HG02763 (cell line): ENCODE data around the gene CDYL2.
"Not testable (repeated sequence)": the region's sequence is repeated elsewhere in the genome, so short reads cannot be mapped to it uniquely, and the experiment has no call there.

ENCODE experiments used
- ATAC-seq: cut with Tn5 transposase; IDR thresholded peaks from one replicate; pipeline ENCODE4 v1.9.1; 2021; ENCODE audit warnings: mild to moderate bottlenecking, moderate library complexity; ENCODE audit not compliant: unreplicated experiment

The CDYL2 gene, protein sequence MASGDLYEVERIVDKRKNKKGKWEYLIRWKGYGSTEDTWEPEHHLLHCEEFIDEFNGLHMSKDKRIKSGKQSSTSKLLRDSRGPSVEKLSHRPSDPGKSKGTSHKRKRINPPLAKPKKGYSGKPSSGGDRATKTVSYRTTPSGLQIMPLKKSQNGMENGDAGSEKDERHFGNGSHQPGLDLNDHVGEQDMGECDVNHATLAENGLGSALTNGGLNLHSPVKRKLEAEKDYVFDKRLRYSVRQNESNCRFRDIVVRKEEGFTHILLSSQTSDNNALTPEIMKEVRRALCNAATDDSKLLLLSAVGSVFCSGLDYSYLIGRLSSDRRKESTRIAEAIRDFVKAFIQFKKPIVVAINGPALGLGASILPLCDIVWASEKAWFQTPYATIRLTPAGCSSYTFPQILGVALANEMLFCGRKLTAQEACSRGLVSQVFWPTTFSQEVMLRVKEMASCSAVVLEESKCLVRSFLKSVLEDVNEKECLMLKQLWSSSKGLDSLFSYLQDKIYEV

GRCh38 chr16:80804526-80805383 is at the start of gene CDYL2:
TSS of gene CDYL2 (minus strand) at chr16:80804598. CDS start at chr16:80804173, 425 bp downstream.
- ATAC-seq, result peak; percentile 69

- ATAC-seq, result no peak
Measured at GRCh38 chr16:80852261-80852872, 48.0 kb upstream of the CDYL2 start.

- no peak for ATAC-seq
Measured at GRCh38 chr16:80851831-80852230, 47.4 kb upstream of the CDYL2 start.

- no peak for ATAC-seq
Measured at GRCh38 chr16:80850757-80851156, 46.4 kb upstream of the CDYL2 start.

DNA sequence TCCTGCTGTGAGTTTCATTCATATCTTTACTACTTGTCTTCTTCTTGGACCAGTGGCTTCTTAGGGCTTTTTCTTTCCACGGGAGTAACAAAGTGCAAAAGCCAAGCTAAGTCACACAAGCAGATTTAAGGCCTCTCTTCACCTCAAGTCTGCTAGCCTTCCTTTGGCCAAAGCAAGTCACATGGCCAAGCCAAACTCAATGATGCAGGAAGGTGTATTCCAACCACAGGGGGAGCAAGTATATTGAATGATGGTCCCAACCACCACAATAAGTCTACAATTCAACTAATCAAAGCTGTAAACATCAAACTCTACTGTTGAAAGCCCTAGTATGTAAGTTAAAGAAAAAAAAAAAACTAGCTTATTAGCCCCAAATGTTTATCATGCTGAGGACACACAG is 44.5 kb upstream of the CDYL2 start:
- no peak for ATAC-seq

DNA sequence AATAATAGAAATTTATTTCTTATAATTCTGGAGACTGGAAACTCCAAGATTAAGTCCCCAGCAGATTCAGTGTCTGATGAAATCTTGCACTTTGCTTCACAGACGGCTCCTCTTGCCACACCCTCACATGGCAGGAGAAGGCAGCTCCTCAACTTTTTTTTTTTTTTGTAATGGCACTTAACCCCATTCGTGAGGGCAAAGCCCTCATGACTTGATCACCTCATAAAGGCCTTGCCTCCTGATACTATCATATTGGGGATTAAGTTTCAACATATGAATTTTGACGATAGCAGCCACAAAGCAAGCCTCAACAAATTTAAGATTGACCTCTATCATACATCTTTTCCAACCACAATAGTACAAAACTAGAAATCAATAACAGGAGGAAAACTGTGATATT is 42.3 kb upstream of the CDYL2 start:
- no peak for ATAC-seq

DNA sequence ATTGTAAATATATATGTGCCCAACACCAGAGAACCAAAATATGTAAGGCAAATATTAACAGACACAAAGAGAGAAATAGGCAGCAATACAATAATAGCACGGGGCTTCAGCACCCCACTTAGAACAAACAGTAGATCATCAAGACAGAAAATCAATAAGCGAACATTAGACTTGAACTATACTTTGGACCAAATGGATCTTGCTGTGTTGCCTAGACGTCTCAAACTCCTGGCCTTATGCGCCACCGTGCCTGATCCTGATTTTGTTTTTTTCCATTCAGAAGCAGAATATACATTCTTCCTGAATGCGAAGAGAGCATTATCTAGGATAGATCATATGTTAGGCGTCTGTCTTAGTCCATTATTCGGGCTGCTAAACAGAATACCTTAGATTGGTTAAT is 41.9 kb upstream of the CDYL2 start:
- no peak for ATAC-seq

DNA sequence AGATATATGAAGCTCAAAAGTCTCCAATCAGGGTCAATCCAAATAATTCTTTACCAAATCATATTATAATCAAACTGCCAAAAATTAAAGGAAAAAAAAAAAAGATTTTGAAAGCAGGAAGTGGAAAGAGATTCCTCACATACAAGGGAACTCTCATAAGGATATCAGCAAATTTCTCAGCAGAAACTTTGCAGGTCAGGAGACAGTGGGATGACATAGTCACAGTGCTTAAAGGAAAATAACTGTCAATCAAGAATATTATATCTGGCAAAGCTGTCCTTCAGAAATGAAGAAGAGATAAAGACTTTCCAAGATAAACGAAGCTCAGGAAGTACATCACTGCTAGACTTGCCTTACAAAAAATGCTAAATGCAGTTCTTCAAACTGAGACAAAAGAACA is 40.0 kb upstream of the CDYL2 start:
- ATAC-seq, result no peak

DNA sequence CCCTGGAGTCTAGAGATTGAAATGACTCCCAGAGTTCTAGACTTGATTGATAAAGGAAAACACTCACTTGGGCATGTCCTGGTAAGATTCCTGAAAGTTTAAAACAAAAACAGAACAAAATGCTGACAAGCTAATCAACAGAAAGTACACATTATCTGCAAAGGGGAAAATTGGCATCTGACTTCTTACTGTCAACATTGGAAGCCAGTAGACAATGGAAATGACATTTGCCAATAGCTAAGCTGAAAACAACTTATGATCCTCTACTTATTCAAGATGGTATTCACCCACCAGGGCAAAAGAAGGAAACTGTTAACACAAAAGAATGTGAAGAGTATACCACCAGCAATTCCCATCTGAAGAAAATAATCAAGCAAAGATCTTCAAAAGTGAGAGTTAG is 36.8 kb upstream of the CDYL2 start:
- no peak for ATAC-seq

- no peak for ATAC-seq
Measured at GRCh38 chr16:80837533-80838147, 33.2 kb upstream of the CDYL2 start.

DNA sequence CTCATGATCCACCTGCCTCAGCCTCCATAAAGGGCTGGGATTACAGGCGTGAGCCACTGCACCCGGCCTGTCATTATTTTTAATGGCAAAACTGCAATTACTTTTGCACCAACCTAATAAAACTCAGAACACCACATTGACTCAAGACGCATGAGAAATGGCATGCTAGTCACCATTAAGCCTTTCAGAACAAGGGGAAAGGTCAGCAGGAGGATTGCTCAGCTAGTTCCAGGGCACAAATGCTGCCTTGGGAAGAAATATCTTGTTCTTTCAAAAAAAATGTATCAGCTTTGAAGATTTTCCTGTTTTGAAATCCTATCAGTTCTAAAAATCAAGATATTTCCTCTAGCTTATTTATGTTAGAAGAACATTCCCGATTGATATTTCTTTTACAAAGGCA is 32.4 kb upstream of the CDYL2 start:
- ATAC-seq, result no peak

GRCh38 chr16:80836202-80836601 is 31.8 kb upstream of the CDYL2 start:
- no peak for ATAC-seq

GRCh38 chr16:80831039-80831438 is 26.6 kb upstream of the CDYL2 start:
- ATAC-seq, result no peak

DNA sequence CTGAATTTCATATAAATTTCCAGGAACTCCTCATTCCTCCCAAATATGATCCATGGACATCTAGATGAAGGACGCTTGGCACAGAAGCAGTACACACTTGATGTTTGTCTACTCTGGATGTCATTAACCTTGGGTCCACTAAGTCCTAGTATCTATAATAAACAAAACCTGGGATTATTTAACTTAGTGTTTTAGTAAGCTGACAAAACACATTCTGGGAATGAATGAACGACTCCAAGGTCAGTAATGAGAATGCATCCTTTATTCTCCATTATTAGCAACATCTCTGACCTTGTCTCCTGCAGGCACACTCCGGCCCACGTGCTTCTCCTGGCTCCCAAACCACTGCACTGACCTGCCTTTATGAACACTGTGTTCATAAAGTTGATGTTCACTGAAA is 24.1 kb upstream of the CDYL2 start:
- ATAC-seq, result no peak

DNA sequence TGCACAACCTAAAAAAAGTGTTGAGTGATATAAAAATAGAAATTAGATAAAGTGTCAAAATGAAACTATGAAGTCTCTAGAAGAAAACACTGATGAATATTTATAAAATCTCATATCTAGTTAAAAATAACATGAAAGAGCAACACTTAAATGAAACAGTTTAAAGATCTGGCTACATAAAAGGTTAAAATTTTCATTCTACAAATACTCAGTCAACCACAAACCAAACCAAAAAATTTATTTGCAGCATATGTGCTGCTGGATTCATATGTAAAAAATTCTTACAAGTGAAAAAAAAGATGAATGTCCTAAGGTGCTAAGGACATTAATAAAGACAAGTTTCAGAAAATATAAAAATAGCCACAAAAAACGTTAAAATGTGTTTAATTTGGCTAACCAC is 22.6 kb upstream of the CDYL2 start:
- no peak for ATAC-seq

GRCh38 chr16:80825365-80825758 is 21.0 kb upstream of the CDYL2 start:
- ATAC-seq, result no peak

DNA sequence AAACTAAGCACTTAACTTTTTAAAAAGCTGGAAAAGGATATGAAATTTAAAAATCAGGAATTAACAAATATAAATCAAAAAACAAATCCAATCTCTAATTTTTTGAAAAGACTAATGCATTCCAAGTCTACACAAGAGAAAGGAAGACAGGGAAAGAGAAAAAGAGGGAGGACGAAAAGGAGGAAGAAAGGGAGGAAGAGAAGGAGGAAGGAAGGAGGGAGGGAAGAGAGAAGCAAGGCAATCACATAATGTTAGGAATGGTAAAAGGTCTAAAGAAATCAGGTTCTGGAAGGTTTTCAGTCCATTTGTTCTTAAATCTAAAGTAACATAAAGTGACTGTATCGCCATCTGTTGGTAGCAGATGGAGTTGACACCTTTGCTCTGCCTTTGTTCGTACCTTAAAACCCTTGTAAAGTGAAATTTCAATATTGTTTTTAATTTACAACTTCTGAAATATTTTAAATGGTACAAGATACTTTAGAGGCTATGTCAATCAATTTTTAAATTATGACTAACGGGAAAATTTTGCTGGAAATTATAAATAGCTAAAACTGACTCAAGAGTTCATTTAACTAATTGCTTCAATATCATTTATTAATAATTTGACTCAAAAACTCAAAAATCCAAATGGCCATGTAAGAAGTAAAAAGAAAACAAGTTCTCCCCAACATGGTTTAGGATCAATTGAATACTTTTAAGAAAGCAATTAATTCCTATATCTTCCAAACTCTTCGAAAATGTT is 20.4 kb upstream of the CDYL2 start:
- no peak for ATAC-seq

DNA sequence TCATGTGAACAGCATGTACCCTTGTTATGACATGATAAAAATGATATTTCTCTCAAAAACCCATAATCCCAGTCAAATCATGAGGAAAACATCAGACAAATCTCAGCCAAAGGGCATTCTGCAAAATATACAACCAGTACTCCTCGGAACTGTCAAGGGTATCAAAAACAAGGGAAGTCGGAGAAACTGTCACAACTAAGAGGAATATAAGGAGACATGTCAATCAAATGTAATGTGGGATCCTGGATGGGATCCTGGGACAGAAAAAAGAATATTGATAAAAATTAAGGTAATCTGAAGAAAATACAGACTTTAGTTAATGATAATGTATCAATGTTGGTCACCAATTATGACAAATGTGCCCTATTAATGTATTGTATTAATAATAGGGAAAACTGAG is 15.6 kb upstream of the CDYL2 start:
- ATAC-seq, result no peak

DNA sequence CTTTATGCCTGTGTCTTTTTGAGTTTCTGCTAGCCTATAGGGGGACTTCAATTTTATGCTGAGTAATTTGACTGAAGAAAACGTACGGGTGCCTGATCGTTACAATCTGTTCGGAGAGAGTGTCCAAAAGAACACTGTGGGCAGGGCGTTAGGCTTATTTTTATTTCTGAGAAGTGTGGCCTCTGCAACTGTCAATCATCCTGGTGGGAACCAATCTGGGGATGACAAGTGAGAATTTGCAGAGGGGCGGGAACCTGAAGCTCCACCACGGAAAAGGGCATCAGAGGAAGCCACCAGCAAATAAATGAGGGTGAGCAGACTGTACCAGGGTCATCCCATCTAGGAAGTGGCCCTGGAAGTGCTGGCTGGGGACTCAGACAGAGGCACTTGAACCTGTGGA is 12.0 kb upstream of the CDYL2 start:
- ATAC-seq, result no peak

DNA sequence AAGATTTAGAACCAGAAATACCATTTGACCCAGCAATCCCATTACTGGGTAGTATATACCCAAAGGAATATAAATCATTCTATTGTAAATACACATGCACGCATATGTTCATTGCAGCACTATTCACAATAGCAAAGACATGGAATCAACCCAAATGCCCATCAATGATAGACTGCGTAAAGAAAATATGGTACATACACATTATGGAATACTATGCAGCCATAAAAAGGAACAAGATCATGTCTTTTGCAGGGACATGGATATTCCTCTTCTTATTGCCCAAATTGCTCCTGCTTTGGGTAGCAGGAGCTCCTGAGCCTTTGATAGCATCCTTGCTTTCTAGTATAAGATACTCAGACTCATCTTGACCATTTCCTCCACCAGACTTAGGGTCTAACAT is 10.9 kb upstream of the CDYL2 start:
- not testable (repeated sequence) for ATAC-seq
